HG02870 (cell line): ENCODE measurements around the gene HOTAIR.

Source experiments
- ATAC-seq: cut with Tn5 transposase; IDR thresholded peaks from one replicate; pipeline ENCODE4 v1.9.1; 2021; ENCODE audit warnings: mild to moderate bottlenecking, moderate library complexity; ENCODE audit not compliant: unreplicated experiment

HOTAIR gene

GRCh38 chr12:54000116-54001114, 25.7 kb upstream of the HOTAIR start, which contains the start of gene HOXC9:
HOXC9 (plus strand) TSS chr12:54000161; CDS start chr12:54000189, 28 bp downstream.
- ATAC-seq = no peak

GRCh38 chr12:53999559-54000115, 24.9 kb upstream of the HOTAIR start:
- no peak for ATAC-seq

- ATAC-seq = no peak
Observed at GRCh38 chr12:53998900-53999236, 24.1 kb upstream of the HOTAIR start.

GRCh38 chr12:53998110-53998899, 23.6 kb upstream of the HOTAIR start:
- no peak for ATAC-seq

- no peak for ATAC-seq
Observed at GRCh38 chr12:53997204-53998109, 22.7 kb upstream of the HOTAIR start.

GRCh38 chr12:53996240-53997203, 21.8 kb upstream of the HOTAIR start:
- no peak for ATAC-seq

- ATAC-seq = no peak
Observed at GRCh38 chr12:53995378-53996239, 20.9 kb upstream of the HOTAIR start.

GRCh38 chr12:53995002-53995377, 20.2 kb upstream of the HOTAIR start:
- ATAC-seq = no peak

GRCh38 chr12:53994264-53995001, 19.7 kb upstream of the HOTAIR start:
- ATAC-seq = no peak

- no peak for ATAC-seq
Observed at GRCh38 chr12:53994009-53994263, 19.2 kb upstream of the HOTAIR start.

GRCh38 chr12:53993162-53994008, 18.6 kb upstream of the HOTAIR start:
- no peak for ATAC-seq

- no peak for ATAC-seq
Observed at GRCh38 chr12:53992377-53992889, 17.7 kb upstream of the HOTAIR start.

GRCh38 chr12:53991077-53991460, 16.3 kb upstream of the HOTAIR start:
- no peak for ATAC-seq

GRCh38 chr12:53990311-53991076, 15.7 kb upstream of the HOTAIR start:
- ATAC-seq = no peak

- no peak for ATAC-seq
Observed at GRCh38 chr12:53989227-53990113, 14.7 kb upstream of the HOTAIR start.
